Glutamatergic neuron (in vitro differentiated cells): ENCODE measurements around the gene ADGRL3. TPM values are rescaled to one million over a fixed set of nuclear protein-coding genes. Genes with fewer than 3 reads are reported as not detected.

Source experiments
- DNase-seq: peaks from one replicate; pipeline ENCODE4 v3.0.0; 2022
- H3K27ac Mint-ChIP-seq: one replicate; pipeline ENCODE4 v1.8.0; 2020; ENCODE audit warnings: mild to moderate bottlenecking, mixed read lengths, inconsistent platforms; ENCODE audit not compliant: unreplicated experiment
- H3K27me3 Mint-ChIP-seq: one replicate; pipeline ENCODE4 v1.8.0; 2020; ENCODE audit warnings: mild to moderate bottlenecking, moderate library complexity, mixed read lengths, inconsistent platforms; ENCODE audit not compliant: unreplicated experiment
- H3K36me3 Mint-ChIP-seq: one replicate; pipeline ENCODE4 v1.8.0; 2020; ENCODE audit warnings: mild to moderate bottlenecking, mixed read lengths, inconsistent platforms; ENCODE audit not compliant: unreplicated experiment
- H3K4me1 Mint-ChIP-seq: one replicate; pipeline ENCODE4 v1.8.0; 2020; ENCODE audit warnings: mild to moderate bottlenecking, low read depth, mixed read lengths, inconsistent platforms; ENCODE audit not compliant: unreplicated experiment
- H3K4me3 Mint-ChIP-seq: one replicate; pipeline ENCODE4 v1.8.0; 2020; ENCODE audit warnings: mild to moderate bottlenecking, mixed read lengths, inconsistent platforms; ENCODE audit not compliant: unreplicated experiment
- H3K9me3 Mint-ChIP-seq: one replicate; pipeline ENCODE4 v1.8.0; 2020; ENCODE audit warnings: mild to moderate bottlenecking, moderate library complexity, mixed read lengths, inconsistent platforms; ENCODE audit not compliant: unreplicated experiment
- total RNA-seq: library from RNA; stranded (reverse); fragmentation: NEBNext Ultra II Directional; extraction: Animal tissue kit (Norgen Biotek cat#: 25700); gene quantifications from one replicate; pipeline ENCODE4 v1.2.1, GENCODE V29; 2021; ENCODE audit not compliant: unreplicated experiment
- TF ChIP-seq, protein P1 (sequence below): fragments of 200-600 bp; sonication (generic); IDR thresholded peaks from one replicate; pipeline ENCODE4 v1.5.0; 2021; ENCODE audit not compliant: partially characterized antibody, unreplicated experiment

The ADGRL3 gene
- total RNA-seq, 1 donor from 2014 or later: 193 TPM

DNA sequence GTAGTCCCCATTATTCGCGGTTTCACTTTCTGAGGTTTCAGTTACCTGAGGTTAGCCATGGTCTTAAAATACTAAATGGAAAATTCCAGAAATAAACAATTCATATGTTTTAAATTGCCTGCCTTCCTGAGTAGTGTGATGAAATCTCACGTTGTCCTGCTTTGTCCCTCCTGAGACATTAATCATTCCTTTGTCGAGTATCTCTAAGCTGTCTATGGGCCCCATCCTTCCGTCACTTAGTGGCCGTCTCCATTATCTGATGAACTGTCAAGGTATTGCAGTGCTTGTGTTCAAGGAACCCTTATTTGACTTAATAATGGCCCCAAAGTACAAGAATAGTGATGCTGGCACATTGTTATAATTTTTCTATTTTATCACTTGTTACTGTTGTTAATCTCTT lies 94.8 kb downstream of the ADGRL3 start:
- no peak overlapping the region for H3K27ac Mint-ChIP-seq
- DNase-seq: no peak
- TF ChIP-seq, protein P1, sequence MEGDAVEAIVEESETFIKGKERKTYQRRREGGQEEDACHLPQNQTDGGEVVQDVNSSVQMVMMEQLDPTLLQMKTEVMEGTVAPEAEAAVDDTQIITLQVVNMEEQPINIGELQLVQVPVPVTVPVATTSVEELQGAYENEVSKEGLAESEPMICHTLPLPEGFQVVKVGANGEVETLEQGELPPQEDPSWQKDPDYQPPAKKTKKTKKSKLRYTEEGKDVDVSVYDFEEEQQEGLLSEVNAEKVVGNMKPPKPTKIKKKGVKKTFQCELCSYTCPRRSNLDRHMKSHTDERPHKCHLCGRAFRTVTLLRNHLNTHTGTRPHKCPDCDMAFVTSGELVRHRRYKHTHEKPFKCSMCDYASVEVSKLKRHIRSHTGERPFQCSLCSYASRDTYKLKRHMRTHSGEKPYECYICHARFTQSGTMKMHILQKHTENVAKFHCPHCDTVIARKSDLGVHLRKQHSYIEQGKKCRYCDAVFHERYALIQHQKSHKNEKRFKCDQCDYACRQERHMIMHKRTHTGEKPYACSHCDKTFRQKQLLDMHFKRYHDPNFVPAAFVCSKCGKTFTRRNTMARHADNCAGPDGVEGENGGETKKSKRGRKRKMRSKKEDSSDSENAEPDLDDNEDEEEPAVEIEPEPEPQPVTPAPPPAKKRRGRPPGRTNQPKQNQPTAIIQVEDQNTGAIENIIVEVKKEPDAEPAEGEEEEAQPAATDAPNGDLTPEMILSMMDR: no peak
- H3K4me3 Mint-ChIP-seq: no peak overlapping the region
- peaks cover 4% of the 10 kb centered on the region for H3K27me3 Mint-ChIP-seq
- H3K4me1 Mint-ChIP-seq: peaks cover 50% of the 10 kb centered on the region
- no peaks in the 10 kb centered on the region for H3K36me3 Mint-ChIP-seq
- H3K9me3 Mint-ChIP-seq: peaks cover 3% of the 10 kb centered on the region

DNA sequence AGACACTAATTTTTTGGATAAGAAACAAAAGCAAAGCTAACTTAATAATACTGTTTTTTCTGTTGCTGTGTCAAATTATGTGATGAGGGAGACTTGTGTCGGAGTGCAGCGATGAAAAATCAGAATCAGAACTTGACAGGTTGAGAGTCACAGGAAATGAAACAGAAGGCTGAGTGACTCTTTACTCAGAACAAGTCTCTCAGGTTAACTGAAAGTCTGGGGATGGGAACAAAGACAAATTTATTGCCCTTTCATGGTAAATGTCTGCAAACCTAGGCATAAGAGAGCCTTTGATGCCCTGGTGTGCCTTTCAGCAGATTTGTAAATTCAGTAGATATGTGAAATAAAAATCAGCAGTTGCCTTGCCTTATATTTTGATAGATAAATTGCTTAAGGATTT lies 96.0 kb downstream of the ADGRL3 start:
- H3K4me3 Mint-ChIP-seq: peak overlapping the region; percentile 16
- H3K9me3 Mint-ChIP-seq: peaks cover 5% of the 10 kb centered on the region
- no peaks in the 10 kb centered on the region for H3K36me3 Mint-ChIP-seq
- peaks cover 57% of the 10 kb centered on the region for H3K4me1 Mint-ChIP-seq
- DNase-seq: no peak
- peak overlapping the region; percentile 25 for H3K27ac Mint-ChIP-seq
- TF ChIP-seq, protein P1: no peak
- H3K27me3 Mint-ChIP-seq: peaks cover 2% of the 10 kb centered on the region

DNA sequence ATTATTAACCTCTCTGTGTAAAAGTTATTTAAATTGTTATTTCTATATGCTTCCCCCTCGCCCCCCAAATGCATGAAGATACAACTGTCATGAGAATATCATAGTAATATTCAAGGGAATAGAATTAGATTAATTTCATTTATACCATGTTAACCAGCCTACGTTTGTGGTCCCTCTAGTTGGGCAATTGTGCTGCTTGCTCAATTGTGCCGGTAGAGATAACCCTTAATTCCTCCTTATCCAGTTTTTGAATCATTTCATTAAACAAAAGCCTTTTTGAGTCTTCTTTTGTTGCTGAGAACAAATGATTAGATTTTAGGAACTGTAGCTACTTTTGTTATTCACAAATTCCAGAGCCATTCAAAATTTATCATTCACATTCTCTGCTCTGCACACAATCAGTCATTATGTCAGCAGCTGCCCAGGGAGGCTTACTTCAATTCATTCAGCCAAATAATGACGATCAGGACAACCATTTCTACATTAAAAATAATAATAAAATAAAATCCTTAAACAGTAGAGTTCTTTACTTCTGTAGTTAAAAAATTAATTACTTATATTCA lies 98.1 kb downstream of the ADGRL3 start:
- no peaks in the 10 kb centered on the region for H3K36me3 Mint-ChIP-seq
- no peak overlapping the region for H3K27ac Mint-ChIP-seq
- H3K9me3 Mint-ChIP-seq: peaks cover 8% of the 10 kb centered on the region
- TF ChIP-seq, protein P1: no peak
- peaks cover 57% of the 10 kb centered on the region for H3K4me1 Mint-ChIP-seq
- H3K27me3 Mint-ChIP-seq: peaks cover 2% of the 10 kb centered on the region
- no peak for DNase-seq
- no peak overlapping the region for H3K4me3 Mint-ChIP-seq

DNA sequence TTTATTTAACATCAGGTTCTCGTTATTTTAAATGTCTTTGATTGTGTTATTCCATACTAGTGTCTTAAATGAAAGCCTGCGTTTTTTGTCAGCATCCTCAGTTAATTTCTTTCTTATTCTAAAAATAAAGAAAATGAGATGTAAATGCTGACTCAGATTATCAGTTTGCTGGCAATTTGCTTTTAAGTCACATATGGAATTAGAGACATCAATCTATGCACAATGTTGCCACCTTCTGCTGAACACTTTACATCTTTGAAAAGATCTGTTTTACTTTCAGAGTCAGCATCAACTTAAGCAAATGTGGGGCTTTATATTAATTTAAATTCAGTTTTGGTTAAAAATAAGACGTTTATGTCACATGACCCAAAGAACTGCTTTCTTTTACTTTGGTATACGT lies 99.2 kb downstream of the ADGRL3 start:
- TF ChIP-seq, protein P1: no peak
- no peak for DNase-seq
- peaks cover 8% of the 10 kb centered on the region for H3K9me3 Mint-ChIP-seq
- no peak overlapping the region for H3K4me3 Mint-ChIP-seq
- peak overlapping the region; percentile 85 for H3K27ac Mint-ChIP-seq
- H3K27me3 Mint-ChIP-seq: peaks cover 2% of the 10 kb centered on the region
- H3K4me1 Mint-ChIP-seq: peaks cover 55% of the 10 kb centered on the region
- no peaks in the 10 kb centered on the region for H3K36me3 Mint-ChIP-seq

DNA sequence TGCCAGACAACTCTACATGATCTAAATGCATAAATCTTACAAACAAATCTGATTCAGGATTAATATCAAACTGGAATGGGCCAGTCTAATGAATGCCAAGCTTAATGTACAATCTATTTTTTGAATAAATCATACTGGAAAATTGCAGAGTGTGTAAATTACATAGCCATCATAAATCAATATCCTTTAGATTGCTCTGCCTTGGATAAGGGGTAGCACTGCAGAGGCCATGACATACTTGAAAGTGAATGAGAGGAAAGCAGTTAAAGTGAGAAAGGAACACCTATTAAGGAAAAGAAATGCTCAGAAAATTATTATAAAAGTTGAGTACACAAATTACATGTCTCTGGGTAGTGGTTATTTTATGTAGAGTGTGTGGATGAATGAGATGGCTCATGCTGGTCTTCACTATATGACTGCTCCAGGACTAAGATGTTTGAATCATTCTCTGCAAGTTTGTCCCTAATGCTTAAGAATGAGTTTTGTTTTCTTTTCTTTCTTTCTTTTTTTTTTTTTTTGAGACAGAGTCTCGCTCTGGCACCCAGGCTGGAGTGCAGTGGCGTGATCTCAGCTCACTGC lies 100.2 kb downstream of the ADGRL3 start:
- Mint-ChIP-seq H3K36me3 (no peaks in the 10 kb centered on the region), H3K27ac (peak overlapping the region; percentile 60), H3K4me1 (peaks cover 52% of the 10 kb centered on the region), H3K4me3 (no peak overlapping the region), H3K27me3 (no peaks in the 10 kb centered on the region), H3K9me3 (peaks cover 8% of the 10 kb centered on the region)
- no peak for DNase-seq
- TF ChIP-seq, protein P1: no peak
